ENCODE measurements around the gene NTM.

DNA sequence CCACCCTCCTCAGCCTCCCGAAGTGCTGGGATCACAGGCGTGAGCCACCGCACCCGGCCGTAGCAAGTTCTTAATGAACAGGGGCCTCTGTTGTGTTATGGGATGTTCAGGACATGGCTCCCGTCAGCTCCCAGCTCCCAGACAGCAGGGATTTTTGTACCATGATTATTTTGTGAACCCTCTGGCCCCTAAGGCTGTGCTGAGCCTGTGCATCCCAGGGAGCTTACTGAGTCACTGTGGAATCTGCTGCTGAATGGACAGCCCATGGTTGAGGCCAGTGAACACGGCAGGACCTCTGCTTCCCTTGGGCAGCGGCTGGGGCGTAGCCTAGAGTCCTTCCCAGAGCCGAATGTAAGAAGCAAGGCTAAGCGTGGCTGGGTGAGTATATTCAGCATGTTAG is 245.2 kb downstream of the NTM start:
- TF ChIP-seq PAX5 (IDR thresholded peaks at IDR 0.05; ENCODE audit: insufficient read depth, low read length, severe bottlenecking) (no peak), POLR2A (IDR thresholded peaks at IDR 0.05; ENCODE audit: low read depth, low read length) (no peak), TAF1 (IDR thresholded peaks at IDR 0.05; ENCODE audit: low read depth, low read length) (no peak), POLR2AphosphoS5 (IDR thresholded peaks at IDR 0.05; ENCODE audit: low read depth, low read length) (no peak)

All from GM12891 (cell line).